Fibroblast of mammary gland (primary cell): ENCODE results near the gene TCF19.

Experiments used
- DNase-seq: peaks from one replicate; pipeline ENCODE4 v3.0.0-alpha.2; 2010; ENCODE audit warnings: low read depth
- H3K4me3 ChIP-seq: 2 replicates; pipeline ENCODE4 v1.5.1; 2011; ENCODE audit warnings: low read depth, mild to moderate bottlenecking, low read length, moderate library complexity; ENCODE audit not compliant: control insufficient read depth
- CTCF ChIP-seq: conservative IDR thresholded peaks from 2 replicates; pipeline ENCODE4 v1.5.1; 2011; ENCODE audit warnings: low read depth, low read length, inconsistent platforms; ENCODE audit not compliant: control insufficient read depth, insufficient read depth

Gene TCF19

GRCh38 chr6:31149827-31150447 lies 8.5 kb upstream of the TCF19 start:
- DNase-seq: no peak
- no peak for TF ChIP-seq CTCF

GRCh38 chr6:31152781-31153180 lies 5.6 kb upstream of the TCF19 start:
- no peak for TF ChIP-seq CTCF
- no peak for DNase-seq
- H3K4me3 ChIP-seq: no peak overlapping the region

More at GRCh38 chr6:31149827-31150447, 8.5 kb upstream of the TCF19 start:
- H3K4me3 ChIP-seq: no peak overlapping the region

GRCh38 chr6:31154436-31154835 lies 4.0 kb upstream of the TCF19 start:
- DNase-seq: no peak
- no peak overlapping the region for H3K4me3 ChIP-seq
- TF ChIP-seq CTCF: no peak

- no peak for DNase-seq
- no peak overlapping the region for H3K4me3 ChIP-seq
- no peak for TF ChIP-seq CTCF
Observed at GRCh38 chr6:31156641-31157040, 1.7 kb upstream of the TCF19 start.

- TF ChIP-seq CTCF: no peak
- no peak for DNase-seq
- H3K4me3 ChIP-seq: peak within 1 kb of the TSS; percentile 88
Observed at GRCh38 chr6:31157513-31158139, 763 bp upstream of the TCF19 start, which contains the start of gene CCHCR1. CCHCR1 (minus strand) TSS chr6:31157802; CDS start chr6:31157600, 202 bp downstream.

- peak overlapping the region; percentile 88 for H3K4me3 ChIP-seq
- no peak for TF ChIP-seq CTCF
- peak; percentile 24 for DNase-seq
Observed at GRCh38 chr6:31158863-31159855, 770 bp downstream of the TCF19 start.
